HG03280 (cell line): Measurements from ENCODE around the gene SNRK.
"Not testable (repeated sequence)": the region's sequence is repeated elsewhere in the genome, so short reads cannot be mapped to it uniquely, and the experiment has no call there.

Experiments used
- ATAC-seq: cut with Tn5 transposase; IDR thresholded peaks from one replicate; pipeline ENCODE4 v1.9.1; 2021; ENCODE audit warnings: mild to moderate bottlenecking, moderate library complexity; ENCODE audit not compliant: unreplicated experiment

SNRK gene

DNA sequence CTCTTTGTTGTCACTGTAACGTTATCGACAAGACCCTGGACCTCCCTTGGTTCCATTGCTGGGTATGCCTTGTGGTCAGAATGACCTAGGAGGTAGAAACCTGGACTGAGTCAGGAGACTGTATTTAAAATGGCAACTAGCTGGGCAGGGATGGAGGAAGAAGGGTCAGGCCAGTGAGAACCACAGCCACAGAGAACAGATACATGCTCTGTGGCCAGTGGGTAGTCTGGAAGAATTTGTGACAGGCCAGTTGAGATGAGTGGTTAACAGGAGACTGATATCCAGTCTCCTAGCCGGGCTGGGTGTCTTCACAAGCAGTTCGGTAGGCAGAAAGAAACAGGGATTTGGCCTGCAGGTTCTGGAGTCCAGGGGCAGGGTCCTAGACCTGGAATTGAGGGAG lies 58.9 kb downstream of the SNRK start:
- ATAC-seq, result no peak

DNA sequence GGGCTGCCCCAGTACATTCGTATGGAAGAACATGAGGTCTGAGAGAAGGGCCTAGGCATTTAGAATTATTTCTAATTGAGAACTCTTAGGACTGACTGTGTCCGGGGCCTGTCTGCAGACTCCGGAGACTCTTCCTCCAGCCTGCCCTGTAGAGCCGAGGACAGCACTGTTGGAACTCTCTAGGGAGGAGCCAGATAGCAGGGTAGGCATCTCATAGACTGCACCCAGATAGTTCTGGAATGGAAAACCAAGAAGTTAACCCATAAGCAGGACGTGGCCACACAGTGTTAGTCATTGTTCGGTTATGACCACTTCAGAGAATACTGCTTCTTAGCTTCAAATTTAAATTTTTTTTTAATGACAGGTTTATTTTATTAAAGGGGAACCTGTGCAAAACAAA lies 59.5 kb downstream of the SNRK start:
- no peak for ATAC-seq

DNA sequence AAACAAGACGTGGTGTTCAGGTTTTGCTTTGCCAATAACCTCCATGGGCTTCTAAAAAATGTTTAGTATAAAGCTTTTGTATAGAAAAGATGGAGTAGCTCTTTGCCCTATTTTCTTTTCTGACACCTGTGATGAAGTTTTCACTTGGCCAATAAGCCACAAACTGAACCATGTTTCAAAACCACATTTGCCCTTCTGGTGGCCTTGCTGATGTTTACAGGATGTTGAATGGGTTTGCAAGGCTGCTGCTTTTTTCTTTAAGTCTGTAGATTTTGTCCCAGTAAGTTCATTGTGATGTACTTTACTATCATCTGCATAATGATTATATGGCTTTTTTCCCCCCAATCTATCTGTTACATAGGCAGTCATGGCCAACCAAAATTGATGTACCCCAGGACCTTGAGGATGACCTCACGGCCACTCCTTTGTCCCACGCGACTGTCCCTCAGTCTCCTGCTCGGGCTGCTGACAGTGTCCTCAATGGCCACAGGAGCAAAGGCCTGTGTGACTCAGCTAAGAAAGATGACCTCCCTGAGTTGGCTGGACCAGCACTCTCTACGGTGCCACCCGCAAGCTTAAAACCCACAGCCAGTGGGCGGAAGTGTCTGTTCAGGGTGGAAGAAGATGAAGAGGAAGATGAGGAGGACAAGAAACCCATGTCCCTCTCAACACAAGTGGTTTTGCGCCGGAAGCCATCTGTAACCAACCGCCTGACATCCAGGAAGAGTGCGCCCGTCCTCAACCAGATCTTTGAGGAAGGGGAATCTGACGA lies 60.8 kb downstream of the SNRK start:
- ATAC-seq, result no peak

DNA sequence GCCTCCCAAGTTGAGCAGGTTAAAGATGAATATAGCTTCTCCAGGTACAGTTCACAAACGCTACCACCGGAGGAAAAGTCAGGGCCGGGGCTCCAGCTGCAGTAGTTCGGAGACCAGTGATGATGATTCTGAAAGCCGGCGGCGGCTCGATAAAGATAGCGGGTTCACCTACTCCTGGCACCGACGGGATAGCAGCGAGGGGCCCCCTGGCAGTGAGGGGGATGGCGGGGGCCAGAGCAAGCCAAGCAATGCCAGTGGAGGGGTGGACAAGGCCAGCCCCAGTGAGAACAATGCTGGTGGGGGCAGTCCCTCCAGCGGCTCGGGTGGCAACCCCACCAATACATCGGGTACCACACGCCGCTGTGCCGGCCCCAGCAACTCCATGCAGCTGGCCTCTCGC lies 61.4 kb downstream of the SNRK start:
- ATAC-seq, result no peak

DNA sequence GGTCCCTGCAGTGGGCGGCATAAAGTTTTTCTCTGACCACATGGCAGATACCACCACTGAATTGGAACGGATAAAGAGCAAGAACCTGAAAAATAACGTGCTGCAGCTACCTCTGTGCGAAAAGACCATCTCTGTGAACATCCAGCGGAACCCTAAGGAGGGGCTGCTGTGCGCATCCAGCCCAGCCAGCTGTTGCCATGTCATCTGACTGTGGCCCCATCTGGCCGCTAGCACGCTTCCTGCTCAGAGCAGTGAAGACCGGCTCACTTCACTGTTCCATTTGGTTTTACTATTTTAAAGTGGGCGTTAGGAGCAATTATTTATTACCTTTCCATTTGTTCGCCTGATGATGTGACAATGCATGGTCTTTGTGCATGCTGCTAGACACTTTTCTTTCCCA lies 62.0 kb downstream of the SNRK start:
- ATAC-seq, result no peak

DNA sequence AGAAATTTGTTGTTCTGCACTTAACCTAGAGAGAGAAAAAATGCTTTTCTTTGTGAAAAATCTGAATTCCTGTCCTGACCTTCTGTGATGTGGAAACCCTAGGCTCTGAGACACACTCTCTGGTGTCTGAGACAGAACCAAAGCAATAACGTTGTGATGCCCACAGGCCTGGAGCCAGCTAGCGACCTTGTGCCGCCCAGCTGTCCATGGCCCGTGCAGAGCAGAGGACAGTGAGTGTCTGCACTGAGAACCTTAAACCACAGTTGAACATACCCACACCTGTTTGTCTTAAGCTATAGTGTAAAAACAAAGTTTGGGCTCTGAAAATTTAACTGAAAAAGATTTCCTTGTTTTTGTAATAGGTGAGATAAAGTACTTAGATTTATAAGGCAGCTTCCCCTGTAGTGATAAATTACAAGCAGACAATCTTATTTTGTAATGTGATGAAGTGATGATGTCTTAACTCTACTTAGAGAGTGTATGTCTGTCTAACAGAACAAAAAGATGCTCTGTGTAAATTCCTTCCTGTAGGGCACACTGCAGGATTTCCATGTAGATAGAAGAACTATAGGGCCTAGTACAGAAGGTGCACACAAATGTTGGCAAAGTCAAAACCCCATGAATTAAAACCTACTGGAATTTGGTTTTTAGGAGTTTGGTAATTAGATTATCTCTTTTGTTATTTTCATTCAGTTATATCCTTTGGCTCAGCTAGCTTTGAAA lies 62.7 kb downstream of the SNRK start:
- ATAC-seq, result no peak

DNA sequence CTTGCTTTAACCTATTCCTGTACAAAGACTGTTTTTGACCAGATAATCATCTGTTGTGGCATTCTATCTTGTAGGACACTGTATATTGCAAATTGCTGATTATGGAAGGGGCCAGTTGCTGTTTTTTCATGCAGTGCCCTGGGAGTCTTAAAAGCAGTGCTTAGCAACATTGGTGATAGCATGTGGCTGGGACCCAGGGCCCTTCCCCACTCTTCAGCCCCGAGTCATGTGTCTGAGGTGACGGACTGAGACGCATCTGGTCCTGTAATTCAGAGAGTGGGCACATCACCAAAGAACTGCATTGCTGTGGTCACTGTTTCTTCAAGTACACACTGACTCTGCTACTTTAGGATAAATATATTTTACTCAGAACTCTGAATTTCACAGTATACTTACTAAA lies 63.4 kb downstream of the SNRK start:
- ATAC-seq, result no peak

DNA sequence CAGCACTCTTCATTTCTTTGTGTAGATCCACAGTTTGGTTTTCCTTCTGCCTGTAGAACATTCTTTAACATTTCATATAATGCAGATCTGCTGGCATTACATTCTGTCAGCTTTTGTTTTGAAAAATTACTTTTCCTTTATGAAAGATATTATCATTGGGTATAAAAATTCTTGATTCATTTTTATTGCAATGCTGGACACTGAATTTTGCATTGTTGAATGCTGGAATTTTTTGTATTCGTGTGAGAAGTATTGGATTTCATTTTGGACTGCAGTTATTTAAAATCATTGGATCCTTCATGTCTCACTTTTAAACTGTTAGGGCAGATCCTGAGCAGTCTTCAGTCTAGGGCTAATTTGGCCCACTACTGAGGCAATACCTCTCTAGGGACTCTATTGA lies 67.1 kb downstream of the SNRK start:
- no peak for ATAC-seq

DNA sequence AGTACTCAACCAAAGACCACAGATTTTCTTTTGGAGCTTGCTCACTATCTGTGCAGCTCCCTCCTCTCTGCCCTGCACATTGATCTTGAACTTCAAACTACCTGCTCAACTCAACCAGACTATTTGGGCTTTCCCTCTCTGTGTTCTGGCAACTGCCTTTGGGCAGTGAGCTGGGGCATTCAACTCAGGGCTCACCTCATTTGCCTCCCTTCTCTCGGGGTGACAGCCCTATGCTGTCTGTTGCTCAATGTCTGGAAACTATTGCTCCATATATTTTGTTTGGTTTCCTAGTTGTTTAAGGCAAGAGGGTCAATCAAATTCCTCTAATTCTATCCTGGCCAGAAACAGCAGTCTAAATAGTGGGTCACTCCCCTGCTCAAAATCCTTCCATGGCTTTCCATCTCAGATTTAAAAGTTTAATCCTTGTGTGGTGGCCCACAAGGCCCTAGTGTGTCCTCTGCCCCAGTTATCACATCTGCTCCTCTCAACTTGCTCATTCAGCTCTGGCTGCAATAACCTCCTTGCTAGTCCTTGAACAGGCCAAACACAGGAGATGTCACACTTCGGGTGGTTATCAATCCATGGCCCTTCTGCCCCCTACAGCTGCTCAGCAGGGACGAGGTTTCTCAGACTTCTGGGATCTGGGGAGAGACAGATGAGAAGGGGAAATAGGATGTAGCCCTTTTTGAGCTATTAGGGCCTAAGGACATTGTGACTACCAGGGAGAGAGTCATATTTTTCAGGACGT lies 67.8 kb downstream of the SNRK start:
- no peak for ATAC-seq

DNA sequence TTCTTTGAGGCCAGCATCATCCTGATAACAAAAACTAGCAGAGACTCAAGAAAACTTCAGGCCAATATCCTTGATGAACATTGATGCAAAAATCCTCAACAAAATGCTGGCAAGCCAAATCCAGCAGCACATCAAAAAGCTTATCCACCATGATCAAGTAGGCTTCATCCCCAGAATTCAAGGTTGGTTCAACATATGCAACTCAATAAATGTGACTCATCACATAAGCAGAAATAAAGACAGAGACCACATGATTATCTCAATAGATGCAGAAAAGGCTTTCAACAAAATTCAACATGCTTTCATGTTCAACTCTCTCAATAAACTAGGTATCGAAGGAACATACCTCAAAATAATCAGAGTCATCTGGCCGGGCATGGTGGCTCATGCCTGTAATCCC lies 69.7 kb downstream of the SNRK start:
- ATAC-seq, result not testable (repeated sequence)

DNA sequence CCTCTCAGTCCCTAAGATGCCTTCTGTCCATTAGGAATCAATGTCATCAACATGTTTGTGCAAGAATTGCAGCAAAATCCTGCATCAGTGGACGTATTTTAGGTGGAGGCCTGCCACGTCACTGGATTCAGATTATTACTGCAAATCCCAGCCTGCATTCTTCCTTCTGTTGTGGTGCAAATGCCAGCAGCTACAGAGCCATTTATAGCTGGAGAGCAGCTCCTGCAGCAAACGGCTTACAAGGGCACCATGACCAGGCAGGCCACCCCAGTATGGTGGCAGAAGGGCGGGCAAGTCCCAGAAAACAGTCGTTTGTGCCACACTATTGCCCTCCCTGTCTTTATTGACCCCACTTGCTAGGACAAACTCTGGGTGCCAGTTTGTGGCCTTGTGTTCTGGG lies 74.7 kb downstream of the SNRK start:
- no peak for ATAC-seq

DNA sequence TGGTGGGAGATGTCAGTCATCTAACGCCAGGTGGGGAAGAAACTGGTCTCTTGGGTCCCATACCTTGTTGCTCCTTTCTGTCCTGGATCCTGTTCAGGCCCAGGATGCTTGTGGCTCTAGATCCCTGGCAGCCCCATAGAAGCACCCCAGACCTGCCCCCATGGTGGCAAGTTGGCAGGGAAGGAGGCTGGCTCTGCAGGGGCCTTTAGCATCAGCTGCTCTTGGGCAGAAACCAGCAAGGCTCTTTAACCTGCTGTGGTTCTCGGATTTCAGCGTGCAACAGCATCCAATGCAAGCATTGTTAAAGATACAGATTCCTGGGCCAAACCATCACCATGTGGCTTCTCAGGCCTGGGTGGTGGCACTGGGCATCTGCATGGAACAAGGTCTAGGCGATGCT lies 75.8 kb downstream of the SNRK start:
- no peak for ATAC-seq

DNA sequence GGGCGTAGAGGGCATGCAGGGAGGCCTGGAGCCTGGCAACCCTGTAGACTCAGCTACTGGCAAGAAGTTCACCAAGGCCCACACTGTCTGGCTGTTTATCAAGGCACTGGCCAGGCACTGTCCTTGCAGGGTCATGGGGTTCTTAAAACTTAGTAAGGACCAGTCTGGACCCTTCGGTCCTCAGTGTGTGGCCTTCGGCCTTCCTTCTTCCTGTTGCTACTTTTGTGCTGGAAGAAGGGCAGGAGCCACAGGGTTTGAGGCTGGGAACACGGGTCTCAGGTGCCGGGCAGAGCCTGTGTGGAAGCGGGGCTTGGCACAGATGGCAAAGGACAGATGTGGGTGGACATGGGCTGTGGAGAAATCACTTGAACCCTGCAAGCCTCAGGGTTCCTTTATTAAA lies 76.6 kb downstream of the SNRK start:
- ATAC-seq, result no peak

DNA sequence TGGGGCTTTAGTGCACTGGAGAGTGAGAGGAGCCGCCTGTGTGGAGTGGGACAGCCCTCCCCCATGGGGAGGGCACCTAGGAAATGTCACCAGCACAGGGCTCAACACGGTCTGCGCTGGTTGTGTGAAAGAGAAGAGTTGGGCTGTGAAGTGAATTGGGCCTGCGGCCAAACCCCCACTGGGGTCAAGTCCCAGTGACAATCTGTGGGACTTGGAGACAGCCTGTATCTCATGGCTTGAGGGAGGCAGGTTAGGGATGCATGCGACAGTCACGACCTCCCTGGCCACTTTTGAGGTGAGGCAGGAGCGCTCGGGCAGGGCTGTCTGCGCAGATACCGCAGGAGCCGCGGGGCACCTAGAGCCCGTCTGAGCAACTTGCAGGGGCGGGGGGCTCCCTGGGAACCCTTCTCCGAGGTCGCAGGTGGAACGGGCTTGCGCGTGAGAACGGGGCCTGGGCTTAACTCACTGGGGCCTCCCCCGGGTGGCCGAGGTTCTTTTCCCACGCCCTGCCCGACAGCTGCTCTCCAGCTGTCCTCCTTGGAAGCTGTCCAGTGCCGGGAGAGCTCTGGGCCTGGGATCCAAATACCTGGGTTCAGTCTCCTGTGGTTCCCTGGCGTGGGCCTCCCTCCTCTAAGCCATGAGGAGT lies 77.4 kb downstream of the SNRK start:
- ATAC-seq, result no peak

DNA sequence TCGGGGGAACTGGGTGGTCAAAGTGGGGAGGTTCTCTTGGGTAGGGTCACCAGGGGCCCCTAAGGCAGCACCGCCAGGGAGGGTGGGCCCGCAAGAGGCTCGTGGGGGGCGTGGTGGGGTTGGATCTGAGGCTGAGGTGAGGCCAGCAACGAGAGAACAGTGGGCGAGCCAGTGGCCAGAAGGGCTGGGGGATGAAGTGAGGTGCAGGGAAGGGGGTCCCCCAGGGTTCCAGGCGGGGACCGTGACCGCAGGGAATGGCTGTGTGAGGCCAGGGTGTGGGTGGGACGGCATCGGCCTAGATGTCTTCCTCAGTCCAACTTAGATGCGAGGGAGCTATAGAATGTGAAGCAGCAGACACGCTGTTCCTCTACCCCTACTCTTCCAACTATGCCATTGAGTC lies 78.2 kb downstream of the SNRK start:
- ATAC-seq, result no peak

DNA sequence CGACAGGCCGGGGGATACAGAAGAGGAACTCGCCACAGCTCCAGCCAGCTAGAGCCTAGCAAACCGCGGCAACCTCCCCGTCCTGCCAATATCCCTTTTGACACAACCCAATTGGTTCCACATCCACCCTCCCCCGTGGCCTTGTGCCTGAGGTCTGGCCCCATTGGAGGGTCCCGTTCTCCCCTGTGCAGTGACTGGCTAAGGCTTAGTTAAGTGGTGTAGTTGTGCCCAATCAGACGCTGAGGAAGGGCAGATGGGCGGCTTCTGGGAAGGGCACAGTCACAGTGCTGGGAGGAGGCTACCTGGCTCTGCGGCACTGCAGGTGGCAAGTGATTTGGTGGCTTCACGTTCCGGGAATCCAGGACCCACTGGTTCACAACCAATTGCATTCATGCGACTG lies 78.6 kb downstream of the SNRK start:
- ATAC-seq, result no peak

DNA sequence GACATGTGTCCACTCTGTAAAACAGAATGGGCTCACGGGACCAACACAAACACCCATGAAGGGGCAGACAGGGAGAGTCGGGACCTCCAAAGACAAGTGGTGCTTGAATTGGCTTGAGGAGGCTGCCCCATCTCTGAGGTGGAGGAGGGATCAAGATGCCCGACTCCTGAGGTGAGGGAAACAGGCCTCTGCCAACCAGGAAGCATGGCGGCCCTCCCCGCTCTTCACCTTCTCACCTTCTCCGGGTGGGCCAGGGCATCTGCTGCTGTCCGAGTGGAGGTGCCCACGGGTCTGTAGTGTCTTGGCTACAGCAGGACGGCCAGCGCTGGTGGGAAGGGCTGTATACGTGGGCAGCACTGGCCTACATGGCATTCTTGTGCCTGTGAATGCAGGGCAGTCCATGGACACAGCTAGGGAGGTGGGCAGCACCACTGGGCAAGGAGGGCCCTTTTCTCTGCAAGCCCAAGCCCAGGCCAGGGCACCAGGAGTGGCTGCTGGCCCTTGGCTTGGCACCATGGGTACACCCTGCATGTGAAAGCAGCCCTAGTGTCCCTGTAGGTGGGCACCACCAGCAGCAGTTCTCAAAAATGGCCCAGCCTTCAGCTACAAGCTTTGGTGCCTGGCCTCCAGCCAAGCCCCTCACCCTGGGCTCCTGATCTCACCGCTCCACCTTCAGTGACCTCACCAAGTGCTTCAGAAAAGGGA lies 79.4 kb downstream of the SNRK start:
- no peak for ATAC-seq

DNA sequence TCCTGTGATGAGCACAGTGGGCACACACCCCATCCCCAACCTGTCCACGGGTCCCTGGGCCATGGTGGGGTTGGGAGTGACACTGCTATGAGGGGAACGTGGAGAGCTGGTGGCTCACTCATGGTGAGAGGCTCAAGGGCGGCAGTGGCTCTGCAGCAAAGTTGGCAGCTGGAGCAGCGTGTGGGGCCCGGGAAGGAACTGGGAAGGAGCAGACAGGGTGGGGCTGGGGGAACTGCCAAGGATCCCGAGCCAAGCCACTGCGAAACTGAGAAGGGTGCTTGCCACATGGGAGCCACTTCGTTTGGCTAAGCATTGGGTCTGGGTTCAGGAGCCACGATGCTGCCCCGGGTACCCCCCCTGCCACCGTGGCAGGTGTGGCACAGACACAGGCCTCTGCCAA lies 80.1 kb downstream of the SNRK start:
- no peak for ATAC-seq

DNA sequence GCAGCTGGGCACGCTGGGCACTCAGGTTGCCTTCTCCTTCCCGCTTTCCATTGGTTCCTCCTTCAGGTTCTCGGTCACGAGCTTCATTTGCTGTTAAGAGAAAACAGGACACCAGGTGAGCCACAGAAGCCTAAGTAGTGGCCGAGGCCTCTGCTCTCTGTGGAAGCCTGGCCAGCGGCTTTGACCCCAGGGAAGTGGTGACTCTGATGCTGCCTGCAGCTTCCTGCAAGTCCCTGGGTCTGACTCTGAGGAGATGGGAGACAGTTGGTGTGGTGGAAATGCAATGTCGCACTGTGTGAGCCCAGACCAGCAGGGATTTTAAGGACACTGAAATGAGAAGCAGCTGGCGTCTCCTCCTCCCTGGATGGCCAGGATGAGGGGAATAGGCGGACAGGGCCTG lies 80.5 kb downstream of the SNRK start:
- ATAC-seq, result no peak

DNA sequence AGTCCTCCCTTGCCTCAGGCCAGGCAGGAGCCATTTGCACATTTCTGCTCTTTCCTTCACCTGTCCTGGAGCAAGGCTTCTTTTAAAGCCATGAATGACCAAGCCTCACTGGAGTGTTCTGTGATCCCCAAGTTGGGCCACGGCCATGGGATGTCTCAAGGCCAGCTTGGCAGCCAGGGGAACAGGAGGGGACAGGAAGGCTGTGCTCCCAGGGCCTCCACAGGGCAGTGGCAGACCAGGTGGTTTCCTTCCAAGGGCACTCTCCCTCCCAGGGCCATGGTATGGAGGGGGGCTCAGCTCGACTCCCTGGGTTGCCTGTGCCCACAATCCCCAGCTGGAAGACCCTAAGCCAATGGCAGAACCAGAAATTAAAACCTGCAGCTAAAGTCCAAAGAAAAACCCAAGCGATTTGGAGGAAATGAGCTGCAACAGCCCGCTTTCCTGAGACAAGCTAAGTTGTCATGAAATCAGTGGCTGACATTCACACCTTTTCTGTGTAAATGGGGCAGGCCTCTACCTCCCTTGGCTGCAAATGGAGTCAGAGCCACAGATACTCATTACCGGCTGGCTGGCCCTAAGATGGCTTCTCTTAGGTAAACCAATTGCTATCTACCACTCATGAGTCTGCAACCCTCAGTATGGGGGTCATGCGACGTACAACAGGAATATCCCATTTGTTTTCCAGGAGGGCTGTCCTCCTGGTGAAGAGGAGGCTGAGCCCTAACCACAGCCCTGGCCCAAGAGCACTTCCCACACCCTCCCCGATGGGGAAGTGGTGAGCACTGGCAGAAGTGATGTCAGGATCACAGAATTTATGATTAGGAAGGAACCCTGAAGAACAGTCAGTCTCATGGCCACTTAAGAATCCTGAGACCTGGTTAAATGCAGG lies 83.3 kb downstream of the SNRK start:
- no peak for ATAC-seq
